ENCODE results near the gene MAMLD1.

The MAMLD1 gene

DNA sequence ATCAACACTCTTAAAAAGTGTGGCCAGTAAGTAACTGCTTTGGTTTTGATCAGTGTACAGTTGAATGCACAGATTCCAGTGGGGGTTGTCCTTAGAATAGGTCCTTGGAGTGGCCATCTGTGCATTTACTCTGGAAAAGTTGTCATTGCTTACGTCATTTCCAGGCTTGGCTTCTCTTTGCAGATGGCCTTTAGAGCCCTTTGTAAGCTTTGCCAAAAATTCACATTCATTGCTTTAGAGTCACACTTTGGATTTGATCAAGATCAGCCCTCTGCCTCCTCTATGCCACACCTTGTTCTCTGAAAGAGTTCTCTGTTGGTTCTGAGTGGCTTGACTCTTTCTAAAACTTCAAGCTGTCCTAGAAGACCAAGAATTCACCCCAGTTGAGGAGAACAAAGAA lies 83.9 kb downstream of the MAMLD1 start:
- no peak overlapping the region for H3K9ac ChIP-seq (ENCODE audit: low read length)

DNA sequence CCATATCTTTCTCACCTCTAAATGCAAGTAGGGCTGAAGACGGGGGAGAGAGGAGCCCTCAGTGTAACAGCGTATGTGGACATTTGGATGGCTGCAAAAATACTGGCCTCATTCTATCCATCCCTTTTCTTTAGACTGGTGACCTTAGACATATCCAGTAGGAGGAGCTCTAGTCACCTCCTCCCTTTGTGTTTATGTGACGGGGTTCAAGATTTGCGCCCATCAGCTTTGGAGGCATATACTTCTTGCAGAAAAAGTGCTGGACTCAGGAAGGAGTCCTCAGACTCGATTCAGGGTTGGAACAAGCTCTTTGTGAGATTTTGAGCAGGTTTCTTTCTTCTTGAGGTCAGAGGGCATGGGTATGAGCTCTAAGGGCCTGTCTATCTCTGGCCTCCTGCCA lies 86.2 kb downstream of the MAMLD1 start:
- Histone ChIP-seq H3K4me1 (ENCODE audit: insufficient read depth, low read length, severe bottlenecking) (no peaks in the 10 kb centered on the region), H3K79me2 (ENCODE audit: insufficient read depth, low read length) (no peaks in the 10 kb centered on the region), H3K4me2 (ENCODE audit: low read length) (no peak overlapping the region), H3K9me3 (ENCODE audit: low read length) (no peaks in the 10 kb centered on the region), H3K27me3 (ENCODE audit: insufficient read depth, low read length) (no peaks in the 10 kb centered on the region), H3K4me3 (ENCODE audit: low read depth, low read length, poor library complexity, severe bottlenecking) (no peak overlapping the region), H4K20me1 (ENCODE audit: insufficient read depth, low read length) (no peaks in the 10 kb centered on the region), H3K9me2 (ENCODE audit: low read depth, low read length) (no peaks in the 10 kb centered on the region), H3K27ac (ENCODE audit: low read depth, low read length, poor library complexity, severe bottlenecking) (no peak overlapping the region), H2AFZ (ENCODE audit: low read length) (no peak overlapping the region), H3K9ac (ENCODE audit: low read length) (no peak overlapping the region), H3K36me3 (ENCODE audit: insufficient read depth, low read length) (no peaks in the 10 kb centered on the region), H3F3A (ENCODE audit: insufficient read depth, low read length) (no peaks in the 10 kb centered on the region)
- no peak for TF ChIP-seq EZH2 (IDR thresholded peaks at IDR 0.05; ENCODE audit: borderline replicate concordance, low read length)
- TF ChIP-seq, protein P1, sequence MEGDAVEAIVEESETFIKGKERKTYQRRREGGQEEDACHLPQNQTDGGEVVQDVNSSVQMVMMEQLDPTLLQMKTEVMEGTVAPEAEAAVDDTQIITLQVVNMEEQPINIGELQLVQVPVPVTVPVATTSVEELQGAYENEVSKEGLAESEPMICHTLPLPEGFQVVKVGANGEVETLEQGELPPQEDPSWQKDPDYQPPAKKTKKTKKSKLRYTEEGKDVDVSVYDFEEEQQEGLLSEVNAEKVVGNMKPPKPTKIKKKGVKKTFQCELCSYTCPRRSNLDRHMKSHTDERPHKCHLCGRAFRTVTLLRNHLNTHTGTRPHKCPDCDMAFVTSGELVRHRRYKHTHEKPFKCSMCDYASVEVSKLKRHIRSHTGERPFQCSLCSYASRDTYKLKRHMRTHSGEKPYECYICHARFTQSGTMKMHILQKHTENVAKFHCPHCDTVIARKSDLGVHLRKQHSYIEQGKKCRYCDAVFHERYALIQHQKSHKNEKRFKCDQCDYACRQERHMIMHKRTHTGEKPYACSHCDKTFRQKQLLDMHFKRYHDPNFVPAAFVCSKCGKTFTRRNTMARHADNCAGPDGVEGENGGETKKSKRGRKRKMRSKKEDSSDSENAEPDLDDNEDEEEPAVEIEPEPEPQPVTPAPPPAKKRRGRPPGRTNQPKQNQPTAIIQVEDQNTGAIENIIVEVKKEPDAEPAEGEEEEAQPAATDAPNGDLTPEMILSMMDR (IDR thresholded peaks at IDR 0.05; ENCODE audit: low read length): peak; percentile 36; the same call in 1 of the 2 replicates

More for the DNA sequence above, 83.9 kb downstream of the MAMLD1 start:
- H3K27ac ChIP-seq (ENCODE audit: low read depth, low read length, poor library complexity, severe bottlenecking): no peak overlapping the region
- no peaks in the 10 kb centered on the region for H4K20me1 ChIP-seq (ENCODE audit: insufficient read depth, low read length)
- H3K36me3 ChIP-seq (ENCODE audit: insufficient read depth, low read length): no peaks in the 10 kb centered on the region
- H3K9me2 ChIP-seq (ENCODE audit: low read depth, low read length): no peaks in the 10 kb centered on the region
- TF ChIP-seq, protein P1 (IDR thresholded peaks at IDR 0.05; ENCODE audit: low read length): no peak
- no peak for TF ChIP-seq EZH2 (IDR thresholded peaks at IDR 0.05; ENCODE audit: borderline replicate concordance, low read length)
- no peaks in the 10 kb centered on the region for H3K9me3 ChIP-seq (ENCODE audit: low read length)
- no peaks in the 10 kb centered on the region for H3K79me2 ChIP-seq (ENCODE audit: insufficient read depth, low read length)
- H3K4me1 ChIP-seq (ENCODE audit: insufficient read depth, low read length, severe bottlenecking): no peaks in the 10 kb centered on the region
- no peak overlapping the region for H3K4me2 ChIP-seq (ENCODE audit: low read length)
- H3K4me3 ChIP-seq (ENCODE audit: low read depth, low read length, poor library complexity, severe bottlenecking): no peak overlapping the region
- no peak overlapping the region for H2AFZ ChIP-seq (ENCODE audit: low read length)
- no peaks in the 10 kb centered on the region for H3F3A ChIP-seq (ENCODE audit: insufficient read depth, low read length)
- H3K27me3 ChIP-seq (ENCODE audit: insufficient read depth, low read length): no peaks in the 10 kb centered on the region

DNA sequence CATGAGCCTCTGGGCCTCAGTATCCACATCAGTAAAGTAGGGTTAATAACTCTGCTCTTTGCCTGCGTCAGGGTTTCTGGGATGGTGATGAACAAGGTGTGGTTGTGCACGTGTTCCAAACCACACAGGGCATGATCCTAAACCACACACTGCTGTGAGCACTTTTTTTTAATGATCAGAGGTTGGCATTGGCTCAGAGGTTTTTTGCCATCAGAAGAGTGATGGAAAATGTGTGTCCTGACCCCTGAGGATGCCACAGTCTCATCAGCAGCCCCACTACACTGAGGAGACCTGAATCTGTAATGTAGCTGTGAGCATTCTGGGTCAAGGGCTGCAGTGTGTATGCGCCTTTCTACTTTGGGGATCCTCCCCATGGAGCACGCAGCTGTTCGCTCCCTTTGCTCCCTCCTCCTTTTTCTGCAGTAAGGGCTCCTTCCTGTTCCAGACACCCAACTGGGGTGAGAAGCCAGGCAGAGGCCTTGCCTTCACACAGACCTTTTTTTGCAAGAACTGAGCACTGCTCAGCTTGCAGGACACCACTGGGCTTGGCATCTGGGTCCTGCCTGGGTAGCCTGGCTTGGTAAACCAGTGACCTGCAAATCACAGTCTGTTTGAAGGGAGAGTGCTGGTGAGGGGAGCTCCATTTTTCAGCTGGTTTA lies 87.5 kb downstream of the MAMLD1 start:
- Histone ChIP-seq H3K27me3 (ENCODE audit: insufficient read depth, low read length) (no peaks in the 10 kb centered on the region), H3K9me3 (ENCODE audit: low read length) (no peaks in the 10 kb centered on the region), H3K36me3 (ENCODE audit: insufficient read depth, low read length) (no peaks in the 10 kb centered on the region), H3K79me2 (ENCODE audit: insufficient read depth, low read length) (no peaks in the 10 kb centered on the region), H3K4me1 (ENCODE audit: insufficient read depth, low read length, severe bottlenecking) (no peaks in the 10 kb centered on the region), H3K4me2 (ENCODE audit: low read length) (no peak overlapping the region), H3F3A (ENCODE audit: insufficient read depth, low read length) (no peaks in the 10 kb centered on the region), H3K4me3 (ENCODE audit: low read depth, low read length, poor library complexity, severe bottlenecking) (no peak overlapping the region), H3K9ac (ENCODE audit: low read length) (no peak overlapping the region), H4K20me1 (ENCODE audit: insufficient read depth, low read length) (no peaks in the 10 kb centered on the region), H3K27ac (ENCODE audit: low read depth, low read length, poor library complexity, severe bottlenecking) (no peak overlapping the region), H3K9me2 (ENCODE audit: low read depth, low read length) (no peaks in the 10 kb centered on the region), H2AFZ (ENCODE audit: low read length) (no peak overlapping the region)
- TF ChIP-seq, protein P1 (IDR thresholded peaks at IDR 0.05; ENCODE audit: low read length): no peak
- no peak for TF ChIP-seq EZH2 (IDR thresholded peaks at IDR 0.05; ENCODE audit: borderline replicate concordance, low read length)

Measured in OCI-LY1 (cell line).